K562 (cell line): ENCODE measurements around the gene FNBP1.

ENCODE experiments used
- CCAR2 ChIP-seq: fragments of 200-400 bp; formaldehyde crosslinking; IDR thresholded peaks from 2 replicates; pipeline ENCODE4 v1.6.1; 2017; ENCODE audit warnings: mild to moderate bottlenecking, low read depth, low read length
- EZH2 ChIP-seq: IDR thresholded peaks from 2 replicates; pipeline ENCODE4 v1.6.1; 2012; ENCODE audit warnings: low read depth, mild to moderate bottlenecking, inconsistent platforms, low read length, borderline replicate concordance
- FOXA3 ChIP-seq, 2 experiments: fragments of 450-650 bp in 1 of 2; sonication (generic) in 1 of 2; formaldehyde crosslinking; IDR thresholded peaks in 1 of 2; conservative IDR thresholded peaks in 1 of 2; 2 replicates each; pipeline versions ENCODE4 v1.4.0 to v1.8.0; 2020 to 2022; ENCODE audit warnings: mild to moderate bottlenecking in 2 of 2, missing genetic modification reagents in 1 of 2
- FOXK1 ChIP-seq: sonication (generic); formaldehyde crosslinking; IDR thresholded peaks from 2 replicates; pipeline ENCODE4 v1.8.0; 2022; ENCODE audit warnings: missing genetic modification reagents, mild to moderate bottlenecking, borderline replicate concordance
- HLTF ChIP-seq: fragments of 450-650 bp; IDR thresholded peaks from 2 replicates; pipeline ENCODE4 v1.6.1; 2016
- MAZ ChIP-seq, 2 experiments: fragments of 450-650 bp in 1 of 2; sonication (generic) in 1 of 2; formaldehyde crosslinking; IDR thresholded peaks in 1 of 2; conservative IDR thresholded peaks in 1 of 2; 2 replicates each; pipeline versions ENCODE4 v1.4.0 to v1.5.0; 2020; ENCODE audit warnings: mild to moderate bottlenecking in 1 of 2, missing genetic modification reagents in 1 of 2
- RNF2 ChIP-seq: sonication (generic); IDR thresholded peaks from 2 replicates; pipeline ENCODE4 v1.6.1; 2016
- TBP ChIP-seq: optimal IDR thresholded peaks from 2 replicates; pipeline ENCODE3; 2011; ENCODE audit warnings: low read depth, low read length, improper control_type of control experiment
- TRIM28 ChIP-seq: fragments of 450-650 bp; IDR thresholded peaks from 2 replicates; pipeline ENCODE4 v1.6.1; 2017
- YY1 ChIP-seq, 3 experiments: IDR thresholded peaks; 2 replicates each; pipeline ENCODE4 v1.6.1; 2011; ENCODE audit warnings: low read length in 2 of 3, mild to moderate bottlenecking in 2 of 3, moderate library complexity in 2 of 3, borderline replicate concordance in 1 of 3, control low read depth in 1 of 3, low read depth in 1 of 3; ENCODE audit not compliant: insufficient read depth in 3 of 3, insufficient replicate concordance in 2 of 3, control insufficient read depth in 1 of 3, insufficient read length in 1 of 3; ENCODE audit errors: extremely low read depth in 1 of 3
- ZKSCAN8 ChIP-seq: fragments of 200-800 bp; sonication (Bioruptor generic); IDR thresholded peaks from 2 replicates; pipeline ENCODE4 v1.6.1; 2016; ENCODE audit warnings: missing genetic modification characterization, missing compliant biosample characterization
- ZNF311 ChIP-seq: fragments of 250-450 bp; sonication (Bioruptor Pico); IDR thresholded peaks from 2 replicates; pipeline ENCODE4 v1.4.0; 2020; ENCODE audit warnings: mild to moderate bottlenecking, moderate library complexity
- TF ChIP-seq, protein P1 (sequence below), 3 experiments: IDR thresholded peaks in 2 of 3; conservative IDR thresholded peaks in 1 of 3; 2 replicates each; pipeline ENCODE4 v1.5.1; 2011 to 2012; ENCODE audit warnings: low read length in 3 of 3, mild to moderate bottlenecking in 3 of 3, control low read depth in 2 of 3, improper control_type of control experiment in 1 of 3, inconsistent platforms in 1 of 3, low read depth in 1 of 3, mixed read lengths in 1 of 3, moderate library complexity in 1 of 3; ENCODE audit not compliant: insufficient read depth in 2 of 3

DNA sequence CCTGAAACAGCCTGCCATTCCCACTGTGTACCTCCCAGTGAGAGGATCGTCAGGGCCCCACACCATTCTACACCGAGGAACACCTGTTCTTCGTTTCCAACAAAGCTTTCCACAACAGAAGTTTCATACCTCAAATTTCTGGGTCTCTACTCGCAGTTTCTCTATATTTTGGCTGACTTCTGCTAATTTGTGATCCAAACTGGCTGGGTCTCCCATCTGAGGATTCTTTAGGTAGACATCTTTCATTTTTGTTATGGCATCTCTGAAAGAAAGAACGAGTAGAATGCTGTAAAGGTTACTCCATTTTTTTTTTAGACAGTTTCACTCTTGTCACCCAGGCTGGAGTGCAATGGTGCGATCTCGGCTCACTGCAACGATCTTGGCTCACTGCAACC, 140.3 kb downstream of the FNBP1 start:
- TF ChIP-seq, protein P1, sequence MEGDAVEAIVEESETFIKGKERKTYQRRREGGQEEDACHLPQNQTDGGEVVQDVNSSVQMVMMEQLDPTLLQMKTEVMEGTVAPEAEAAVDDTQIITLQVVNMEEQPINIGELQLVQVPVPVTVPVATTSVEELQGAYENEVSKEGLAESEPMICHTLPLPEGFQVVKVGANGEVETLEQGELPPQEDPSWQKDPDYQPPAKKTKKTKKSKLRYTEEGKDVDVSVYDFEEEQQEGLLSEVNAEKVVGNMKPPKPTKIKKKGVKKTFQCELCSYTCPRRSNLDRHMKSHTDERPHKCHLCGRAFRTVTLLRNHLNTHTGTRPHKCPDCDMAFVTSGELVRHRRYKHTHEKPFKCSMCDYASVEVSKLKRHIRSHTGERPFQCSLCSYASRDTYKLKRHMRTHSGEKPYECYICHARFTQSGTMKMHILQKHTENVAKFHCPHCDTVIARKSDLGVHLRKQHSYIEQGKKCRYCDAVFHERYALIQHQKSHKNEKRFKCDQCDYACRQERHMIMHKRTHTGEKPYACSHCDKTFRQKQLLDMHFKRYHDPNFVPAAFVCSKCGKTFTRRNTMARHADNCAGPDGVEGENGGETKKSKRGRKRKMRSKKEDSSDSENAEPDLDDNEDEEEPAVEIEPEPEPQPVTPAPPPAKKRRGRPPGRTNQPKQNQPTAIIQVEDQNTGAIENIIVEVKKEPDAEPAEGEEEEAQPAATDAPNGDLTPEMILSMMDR (IDR thresholded peaks at IDR 0.05 in 2 of 3, conservative IDR thresholded peaks at IDR 0.05 in 1 of 3; ENCODE audit: insufficient read depth in 2 of 3, low read depth in 1 of 3, low read length in 3 of 3) = no peak
- TF ChIP-seq YY1 (IDR thresholded peaks at IDR 0.05; ENCODE audit: borderline replicate concordance in 1 of 3, control insufficient read depth in 1 of 3, extremely low read depth in 1 of 3, insufficient read depth in 3 of 3, insufficient read length in 1 of 3, insufficient replicate concordance in 2 of 3, low read depth in 1 of 3, low read length in 2 of 3) (no peak), RNF2 (no peak), HLTF (no peak), FOXK1 (CRISPR knock-in tag) (no peak), ZNF311 (no peak), EZH2 (no peak), FOXA3 (CRISPR knock-in tag; conservative IDR thresholded peaks at IDR 0.05 in 1 of 2, IDR thresholded peaks at IDR 0.05 in 1 of 2) (no peak), MAZ (CRISPR knock-in tag; conservative IDR thresholded peaks at IDR 0.05 in 1 of 2, IDR thresholded peaks at IDR 0.05 in 1 of 2) (no peak), TRIM28 (no peak), TBP (no peak), ZKSCAN8 (CRISPR knock-in tag) (no peak), CCAR2 (no peak)
